ENCODE results near the gene MYORG.

DNA sequence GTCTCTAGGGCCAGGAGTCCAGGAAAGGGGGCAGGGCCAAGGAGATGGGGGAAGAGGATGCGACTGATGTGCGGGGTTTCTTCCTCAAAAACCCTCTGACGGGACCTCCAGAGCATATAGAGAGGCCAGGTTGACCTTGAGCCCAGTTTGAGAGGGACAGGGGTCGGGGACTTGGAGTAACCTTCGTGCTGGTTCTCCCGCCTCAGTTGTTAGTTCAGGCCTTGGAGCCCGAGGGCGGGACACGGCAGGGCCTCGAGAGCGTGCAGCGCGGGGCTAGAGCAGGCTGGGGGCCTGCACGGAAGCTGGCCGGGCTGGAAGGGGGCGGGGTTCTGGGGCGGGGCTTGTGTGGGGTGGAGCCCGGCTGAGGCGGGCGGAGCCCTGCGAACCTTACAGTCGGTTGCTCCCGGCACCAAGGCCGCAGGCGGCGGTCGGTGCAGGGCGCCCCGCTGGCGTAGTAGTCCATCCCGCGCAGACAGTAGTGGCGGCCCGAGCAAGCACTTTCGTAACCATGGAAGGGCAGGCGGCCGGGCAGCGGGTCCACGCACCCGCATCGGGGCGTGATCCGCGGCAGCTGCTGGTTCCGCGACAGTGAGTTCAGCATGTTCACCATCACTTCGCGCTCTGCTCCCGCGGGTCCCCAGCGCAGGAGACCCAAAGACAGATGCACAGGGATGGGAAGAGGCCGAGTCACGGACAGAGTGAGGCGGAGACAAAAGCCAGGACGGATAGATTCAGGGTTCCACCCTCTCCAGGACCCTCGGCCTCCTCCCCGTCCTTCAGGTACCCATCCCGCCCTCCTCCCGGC is 4.0 kb upstream of the MYORG start:
- TF ChIP-seq, protein P1, sequence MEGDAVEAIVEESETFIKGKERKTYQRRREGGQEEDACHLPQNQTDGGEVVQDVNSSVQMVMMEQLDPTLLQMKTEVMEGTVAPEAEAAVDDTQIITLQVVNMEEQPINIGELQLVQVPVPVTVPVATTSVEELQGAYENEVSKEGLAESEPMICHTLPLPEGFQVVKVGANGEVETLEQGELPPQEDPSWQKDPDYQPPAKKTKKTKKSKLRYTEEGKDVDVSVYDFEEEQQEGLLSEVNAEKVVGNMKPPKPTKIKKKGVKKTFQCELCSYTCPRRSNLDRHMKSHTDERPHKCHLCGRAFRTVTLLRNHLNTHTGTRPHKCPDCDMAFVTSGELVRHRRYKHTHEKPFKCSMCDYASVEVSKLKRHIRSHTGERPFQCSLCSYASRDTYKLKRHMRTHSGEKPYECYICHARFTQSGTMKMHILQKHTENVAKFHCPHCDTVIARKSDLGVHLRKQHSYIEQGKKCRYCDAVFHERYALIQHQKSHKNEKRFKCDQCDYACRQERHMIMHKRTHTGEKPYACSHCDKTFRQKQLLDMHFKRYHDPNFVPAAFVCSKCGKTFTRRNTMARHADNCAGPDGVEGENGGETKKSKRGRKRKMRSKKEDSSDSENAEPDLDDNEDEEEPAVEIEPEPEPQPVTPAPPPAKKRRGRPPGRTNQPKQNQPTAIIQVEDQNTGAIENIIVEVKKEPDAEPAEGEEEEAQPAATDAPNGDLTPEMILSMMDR (conservative IDR thresholded peaks at IDR 0.05) = no peak
- TF ChIP-seq EZH2 (IDR thresholded peaks at IDR 0.05; ENCODE audit: low read depth) = no peak

All from PC-9 (cell line).